ENCODE results near the gene CCDC12.

DNA sequence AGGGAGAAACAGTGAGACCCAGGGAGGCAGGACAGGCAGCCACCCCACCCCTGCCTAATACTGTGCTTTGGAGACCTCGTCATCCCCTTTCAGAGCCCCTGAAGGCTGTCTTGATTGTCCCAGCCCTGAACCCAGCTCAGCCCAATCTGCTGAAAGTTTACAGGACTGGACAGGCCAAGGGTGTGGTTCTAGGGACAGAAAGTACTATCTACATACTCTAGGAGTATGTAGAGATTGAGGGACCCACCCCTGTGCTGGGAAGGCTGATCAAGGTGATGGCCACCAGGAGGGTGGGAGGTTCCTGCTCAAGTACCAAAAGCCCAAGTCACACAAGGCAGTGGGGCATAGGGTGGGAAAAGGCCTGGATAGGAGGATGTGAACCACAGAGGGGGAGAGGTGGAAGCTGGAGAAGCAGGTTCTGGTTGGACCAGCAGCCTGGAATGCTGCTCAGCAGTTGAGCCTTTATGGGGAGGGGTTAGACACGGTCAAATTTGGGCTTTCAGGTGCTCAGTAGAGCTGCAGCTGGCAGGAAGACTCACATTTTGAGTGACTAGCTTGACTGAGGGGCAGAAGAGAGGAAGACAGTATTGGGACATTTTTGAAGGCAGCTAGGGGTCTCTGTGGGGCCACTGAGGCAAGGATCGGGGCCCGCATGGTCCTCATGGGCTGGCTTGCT is 9.6 kb upstream of the CCDC12 start:
- TF ChIP-seq, protein P1, sequence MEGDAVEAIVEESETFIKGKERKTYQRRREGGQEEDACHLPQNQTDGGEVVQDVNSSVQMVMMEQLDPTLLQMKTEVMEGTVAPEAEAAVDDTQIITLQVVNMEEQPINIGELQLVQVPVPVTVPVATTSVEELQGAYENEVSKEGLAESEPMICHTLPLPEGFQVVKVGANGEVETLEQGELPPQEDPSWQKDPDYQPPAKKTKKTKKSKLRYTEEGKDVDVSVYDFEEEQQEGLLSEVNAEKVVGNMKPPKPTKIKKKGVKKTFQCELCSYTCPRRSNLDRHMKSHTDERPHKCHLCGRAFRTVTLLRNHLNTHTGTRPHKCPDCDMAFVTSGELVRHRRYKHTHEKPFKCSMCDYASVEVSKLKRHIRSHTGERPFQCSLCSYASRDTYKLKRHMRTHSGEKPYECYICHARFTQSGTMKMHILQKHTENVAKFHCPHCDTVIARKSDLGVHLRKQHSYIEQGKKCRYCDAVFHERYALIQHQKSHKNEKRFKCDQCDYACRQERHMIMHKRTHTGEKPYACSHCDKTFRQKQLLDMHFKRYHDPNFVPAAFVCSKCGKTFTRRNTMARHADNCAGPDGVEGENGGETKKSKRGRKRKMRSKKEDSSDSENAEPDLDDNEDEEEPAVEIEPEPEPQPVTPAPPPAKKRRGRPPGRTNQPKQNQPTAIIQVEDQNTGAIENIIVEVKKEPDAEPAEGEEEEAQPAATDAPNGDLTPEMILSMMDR (IDR thresholded peaks at IDR 0.05): no peak
- no peak for TF ChIP-seq POLR2A (IDR thresholded peaks at IDR 0.05)
